Ovary (tissue), 10 donors: ENCODE measurements around the gene SLC15A3. TPM values are rescaled to one million over a fixed set of nuclear protein-coding genes. Genes with fewer than 3 reads are reported as not detected.

Experiments
- DNase-seq, 5 donors: peaks; one replicate each; pipeline ENCODE4 v3.0.0-alpha.2; 2019 to 2020
- H3K27ac ChIP-seq, 2 donors: fragments of 200-600 bp; one replicate each; pipeline versions ENCODE4 v1.5.1 to v1.8.0; 2019 to 2022
- H3K27me3 ChIP-seq: fragments of 200-600 bp; one replicate; pipeline ENCODE4 v1.8.0; 2022
- H3K36me3 ChIP-seq: fragments of 200-600 bp; sonication (generic); one replicate; pipeline ENCODE4 v1.5.1; 2019
- H3K4me1 ChIP-seq: one replicate; pipeline ENCODE4 v1.8.1; 2013; ENCODE audit warnings: mild to moderate bottlenecking, moderate library complexity; ENCODE audit not compliant: insufficient read depth
- H3K4me3 ChIP-seq: fragments of 200-600 bp; sonication (generic); one replicate; pipeline ENCODE4 v1.5.1; 2017
- H3K9me3 ChIP-seq, 2 donors: fragments of 200-600 bp in 1 of 2; sonication (generic) in 1 of 2; one replicate each; pipeline versions ENCODE4 v1.5.1 to v1.8.1; 2013 to 2019; ENCODE audit warnings: mild to moderate bottlenecking in 1 of 2, moderate library complexity in 1 of 2
- CTCF ChIP-seq, 3 donors: fragments of 450-650 bp in 2 of 3; fragments of 200-600 bp in 1 of 3; IDR thresholded peaks; one replicate each; pipeline versions ENCODE4 v1.5.1 to v1.8.0; 2016 to 2022; ENCODE audit warnings: antibody characterized with exemption in 3 of 3, mild to moderate bottlenecking in 1 of 3
- EP300 ChIP-seq: sonication (generic); formaldehyde crosslinking; IDR thresholded peaks from one replicate; pipeline ENCODE4 v1.6.1; 2017; ENCODE audit warnings: antibody characterized with exemption
- POLR2A ChIP-seq: fragments of 450-650 bp; IDR thresholded peaks from one replicate; pipeline ENCODE4 v1.6.1; 2017; ENCODE audit warnings: antibody characterized with exemption, mild to moderate bottlenecking, moderate library complexity
- WGBS, 3 donors: extraction: QIAGEN DNeasy Blood & Tissue Kit in 1 of 3; methylation state at CpG; one replicate each; pipeline versions ENCODE4 v1.1.5 to v1.1.7; 2013 to 2017; 5-methylcytosine and 5-hydroxymethylcytosine counted together
- intact Hi-C, 4 donors: fragments of 100-400 bp; cut with DNase I; formaldehyde crosslinking; loops; one replicate each; pipeline versions ENCODE4 v1.11.0 to v1.15.1; 2022 to 2023
- long read RNA-seq, 3 donors: library from polyadenylated mRNA in 2 of 3; unstranded in 2 of 3; transcript quantifications; one replicate each; pipeline ENCODE4 v2.0.0 and lab custom pipeline, GENCODE V29; 2021 to 2026
- polyA plus RNA-seq, 2 donors: library from polyadenylated mRNA; stranded (reverse); fragments of 200-250 nt in 1 of 2; fragments of 350-450 nt in 1 of 2; fragmentation: Illumina TruSeq in 1 of 2; extraction: RNeasy Lipid Tissue Mini Kit (QIAGEN cat#74804) in 1 of 2; gene quantifications; one replicate each; pipeline ENCODE4 v1.2.3, GENCODE V29; 2013 to 2014
- total RNA-seq, 7 donors: library from RNA; depleted of rRNA in 2 of 7; stranded (reverse); fragments of >200 nt in 2 of 7; fragmentation: NEBNext Ultra II Directional in 3 of 7; extraction: Animal tissue kit (Norgen Biotek cat#: 25700) in 3 of 7; gene quantifications; one replicate each; pipeline versions ENCODE4 v1.1.0 to v1.2.4, GENCODE V29; 2016 to 2023
- donor health status: DM: no; HTN: no; CAD: no; lungs with moderate emphysema.
- donor health status: DM: no; HTN: no; CAD: no.
- donor health status: Bipolar disorder and iron deficiency.
- donor health status: DM: yes; HTN: yes; CAD: no.
- donor health status: DM: no; HTN: no; CAD: no.
- donor health status: DM: yes; HTN: yes; CAD: no.

SLC15A3 gene
- total RNA-seq = 10 to 100 TPM; 25.3 to 55.8 (median 43.9) TPM
- polyA plus RNA-seq = 10 to 100 TPM; 27.2 to 38.9 TPM
- long read RNA-seq, donor 1, transcript SLC15A3-201 (8 exons, 2,115 nt) = major isoform, 21 of 43 reads
- long read RNA-seq, donor 1, partial matches to known transcripts = 17 of 43 reads
- long read RNA-seq, donor 1, other reads (novel, unspliced or antisense) = 1 of 43 reads
- long read RNA-seq, donor 2, partial matches to known transcripts = 0 of 1 reads
- long read RNA-seq, donor 2, other reads (novel, unspliced or antisense) = 0 of 1 reads
- long read RNA-seq, donor 3, transcript SLC15A3-207 (7 exons, 1,807 nt) = minor isoform, 6 of 41 reads
- long read RNA-seq, donor 3, transcript SLC15A3-201 (8 exons, 2,115 nt) = major isoform, 19 of 41 reads
- long read RNA-seq, donor 3, partial matches to known transcripts = 7 of 41 reads
- long read RNA-seq, donor 3, other reads (novel, unspliced or antisense) = 7 of 41 reads

DNA sequence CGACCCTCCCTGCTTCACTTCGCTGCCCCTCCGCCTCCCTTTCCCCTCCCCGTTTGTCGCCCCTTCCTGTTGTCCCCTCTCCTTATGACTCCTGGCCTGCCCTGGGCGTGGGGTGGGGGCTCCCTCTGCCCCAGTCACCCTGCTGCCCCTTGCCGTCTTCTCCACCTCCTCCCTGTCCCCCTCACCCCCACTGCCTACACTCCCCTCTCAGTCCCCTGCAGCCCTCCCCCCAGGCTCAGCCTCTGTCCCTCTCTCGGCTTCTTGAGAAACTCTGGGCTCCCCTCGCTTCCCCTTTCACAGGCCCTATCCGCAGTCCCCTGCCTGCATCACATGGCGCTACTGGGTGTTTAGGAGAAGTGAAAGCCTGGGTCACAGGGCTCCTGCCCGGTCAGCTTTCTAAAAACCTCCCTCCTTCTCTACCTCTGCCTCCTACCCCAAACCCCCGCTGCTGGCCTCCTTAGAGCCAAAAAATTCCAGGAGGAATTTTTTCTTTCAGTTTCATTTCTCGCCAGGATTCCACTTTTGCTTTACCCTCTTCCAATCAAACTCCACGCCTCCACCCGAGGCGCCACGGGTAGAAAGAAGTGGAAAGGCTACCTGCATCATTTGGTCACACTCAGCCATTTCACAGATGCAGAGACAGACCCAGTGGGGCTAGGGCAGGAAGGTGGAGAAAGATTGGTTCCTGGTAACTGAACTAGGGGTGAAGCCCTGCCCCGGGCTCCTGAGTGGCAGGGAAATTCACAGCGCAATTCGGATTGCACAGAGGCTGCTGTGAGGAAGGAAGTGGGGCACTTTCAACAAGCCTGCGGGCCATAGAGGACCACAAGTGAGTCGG is at the start of gene SLC15A3:
Gene SLC15A3 (minus strand): TSS at position 273 of the 838 bp plus-strand sequence. CDS start 625 bp downstream, outside the sequence.
- peaks cover 8% of the 10 kb centered on the region for H3K4me1 ChIP-seq
- no peaks in the 10 kb centered on the region for H3K36me3 ChIP-seq
- intact Hi-C loops = loop anchor here in 1 of 4 donors (5.0 kb wide), 1 partner anchor 175 kb away; no protein-coding TSS in a partner anchor
- 3 to 4% (median 3%) methylated on average over 23 of the region's 23 CpGs for WGBS, 3 donors
- peak within 1 kb of the TSS; percentile 47 for H3K4me3 ChIP-seq
- TF ChIP-seq CTCF (IDR thresholded peaks at IDR 0.05) (no peak), EP300 (no peak)
- no peaks in the 10 kb centered on the region for H3K27me3 ChIP-seq
- H3K9me3 ChIP-seq = no peaks in the 10 kb centered on the region
- DNase-seq = peak; percentile 61 to 65 (median 62)
- peak within 1 kb of the TSS; percentile 62 to 90 for H3K27ac ChIP-seq

GRCh38 chr11:61000426-61000825 is 48.5 kb upstream of the SLC15A3 start:
- Histone ChIP-seq H3K4me3 (no peak overlapping the region), H3K9me3 (no peaks in the 10 kb centered on the region), H3K27ac (no peak overlapping the region), H3K4me1 (peaks cover 12% of the 10 kb centered on the region), H3K36me3 (no peaks in the 10 kb centered on the region), H3K27me3 (no peaks in the 10 kb centered on the region)
- TF ChIP-seq POLR2A (no peak), CTCF (IDR thresholded peaks at IDR 0.05) (no peak)
- intact Hi-C loops = no loop called here
- WGBS, 3 donors = 88 to 92% (median 90%) methylated on average over 11 of the region's 11 CpGs
- no peak for DNase-seq

DNA sequence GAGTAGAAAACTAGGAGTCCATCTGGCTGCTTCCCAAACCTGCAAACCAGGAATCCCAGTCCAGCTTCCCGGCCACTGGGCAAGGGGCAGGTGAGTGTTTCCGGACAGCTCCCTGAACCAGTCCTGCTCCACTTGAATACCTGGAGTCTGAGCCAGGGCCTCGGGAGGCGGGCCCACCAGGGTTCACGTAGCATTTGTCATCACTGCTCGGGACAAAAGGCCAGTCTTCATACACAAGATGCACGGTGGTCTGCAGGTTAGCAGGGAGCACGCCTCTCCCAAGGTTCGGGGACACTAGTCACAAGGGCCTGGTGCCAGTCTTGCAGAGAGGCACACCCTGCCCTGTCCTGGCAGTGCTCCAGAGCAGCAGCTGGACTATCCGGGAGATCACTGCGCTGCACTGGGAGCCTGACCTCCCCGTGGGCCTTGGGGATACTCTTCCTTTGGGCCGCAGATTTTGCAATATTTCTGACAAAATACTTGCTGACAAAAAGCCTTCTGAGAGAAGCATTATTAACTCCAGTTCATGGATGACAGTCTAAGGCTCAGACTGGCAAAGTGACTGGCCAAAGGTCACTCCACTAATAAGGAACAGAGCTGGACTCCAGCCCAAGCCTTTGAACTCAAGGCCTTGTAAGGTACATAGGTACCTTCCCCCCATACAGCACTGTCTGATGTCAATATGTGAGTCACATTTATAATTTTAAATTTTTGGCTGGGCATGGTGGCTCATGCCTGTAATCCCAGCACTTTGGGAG is 44.6 kb upstream of the SLC15A3 start:
- WGBS, 3 donors = 78 to 88% (median 81%) methylated on average over 13 of the region's 13 CpGs
- no peak for TF ChIP-seq CTCF (IDR thresholded peaks at IDR 0.05)

DNA sequence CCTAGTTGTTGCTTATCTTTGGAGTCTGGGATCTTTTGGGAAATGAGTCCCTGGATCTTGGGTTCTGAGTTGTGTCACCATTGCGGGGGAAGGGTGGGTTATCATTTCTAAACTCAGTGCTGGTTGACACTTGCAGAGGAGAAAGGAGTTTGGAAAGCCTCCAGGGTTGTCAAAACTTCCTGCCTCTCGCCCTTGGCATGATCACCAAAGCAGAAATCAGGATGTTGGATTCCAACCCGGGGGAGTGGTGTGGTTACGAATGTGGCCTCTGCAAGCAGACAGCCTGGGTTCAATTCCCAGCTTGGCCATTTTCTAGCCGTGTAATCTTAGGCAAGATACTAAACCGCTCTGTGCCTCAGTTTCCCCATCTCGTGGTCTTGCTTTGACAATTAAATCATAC is 43.8 kb upstream of the SLC15A3 start:
- 39 to 47% (median 40%) methylated on average over 7 of the region's 7 CpGs for WGBS, 3 donors
- no peaks in the 10 kb centered on the region for H3K27me3 ChIP-seq
- H3K27ac ChIP-seq = no peak overlapping the region
- H3K4me1 ChIP-seq = no peaks in the 10 kb centered on the region
- TF ChIP-seq CTCF (IDR thresholded peaks at IDR 0.05) (no peak), EP300 (no peak), POLR2A (no peak)
- intact Hi-C loops = no loop called here
- DNase-seq = no peak
- no peaks in the 10 kb centered on the region for H3K36me3 ChIP-seq
- no peak overlapping the region for H3K4me3 ChIP-seq
- H3K9me3 ChIP-seq = no peaks in the 10 kb centered on the region

More for the DNA sequence above, 44.6 kb upstream of the SLC15A3 start:
- Histone ChIP-seq H3K4me3 (no peak overlapping the region), H3K36me3 (no peaks in the 10 kb centered on the region), H3K27me3 (no peaks in the 10 kb centered on the region), H3K27ac (no peak overlapping the region), H3K4me1 (no peaks in the 10 kb centered on the region), H3K9me3 (no peaks in the 10 kb centered on the region)
- intact Hi-C loops = no loop called here
- no peak for DNase-seq
